ENCODE results near the gene CCDC57.
A peak's percentile ranks its signal among the peaks of the same experiment; 100 is the strongest.

Gene CCDC57

GRCh38 chr17:82118815-82119380 is 93.7 kb downstream of the CCDC57 start:
- Histone ChIP-seq H3K4ac (ENCODE audit: low read depth in 1 of 2, low read length in 2 of 2) (no peak overlapping the region), H3K79me1 (replicated peaks; ENCODE audit: low read length, poor library complexity, severe bottlenecking) (peaks cover 5% of the 10 kb centered on the region), H3K4me1 (ENCODE audit: control insufficient read depth, insufficient read depth, low read depth, low read length) (peaks cover 3% of the 10 kb centered on the region), H3K9me3 (ENCODE audit: control insufficient read depth, low read length) (no peaks in the 10 kb centered on the region), H3K14ac (ENCODE audit: low read length in 2 of 2) (no peak overlapping the region), H2BK120ac (ENCODE audit: low read depth, low read length) (no peak overlapping the region), H3K27me3 (ENCODE audit: control insufficient read depth in 1 of 2, insufficient read depth in 1 of 2, low read length in 2 of 2) (no peaks in the 10 kb centered on the region), H3K18ac (ENCODE audit: low read depth in 1 of 2, low read length in 2 of 2) (no peak overlapping the region), H2AK5ac (ENCODE audit: low read length, severe bottlenecking) (no peak overlapping the region), H3K27ac (ENCODE audit: low read length, poor library complexity, severe bottlenecking) (no peak overlapping the region), H3K23ac (ENCODE audit: low read length in 2 of 2) (no peak overlapping the region), H3K4me3 (ENCODE audit: insufficient read depth in 1 of 2, low read depth in 1 of 2, low read length in 2 of 2) (no peak overlapping the region), H2AFZ (ENCODE audit: low read depth, low read length) (no peak overlapping the region), H4K8ac (ENCODE audit: low read length) (peak overlapping the region; percentile 4), H3K9ac (ENCODE audit: low read length) (no peak overlapping the region), H2BK12ac (ENCODE audit: low read length in 2 of 2) (no peak overlapping the region), H3K36me3 (ENCODE audit: control insufficient read depth in 1 of 2, insufficient read depth in 2 of 2, low read depth in 1 of 2, low read length in 2 of 2) (peaks cover 4 to 39% of the 10 kb centered on the region in 2 experiments), H2BK5ac (ENCODE audit: low read depth, low read length, poor library complexity, severe bottlenecking) (no peak overlapping the region), H3K4me2 (ENCODE audit: low read length, poor library complexity, severe bottlenecking) (no peak overlapping the region), H4K91ac (ENCODE audit: low read length) (no peak overlapping the region), H2BK15ac (ENCODE audit: low read depth, poor library complexity, severe bottlenecking) (no peak overlapping the region)
- WGBS = 57% methylated on average over 7 of the region's 12 CpGs
- no peak for DNase-seq

GRCh38 chr17:82118168-82118814 is 94.4 kb downstream of the CCDC57 start:
- no peak overlapping the region for H2BK5ac ChIP-seq (ENCODE audit: low read depth, low read length, poor library complexity, severe bottlenecking)
- no peak overlapping the region for H3K14ac ChIP-seq (ENCODE audit: low read length in 2 of 2)
- H2AK5ac ChIP-seq (ENCODE audit: low read length, severe bottlenecking) = no peak overlapping the region
- no peaks in the 10 kb centered on the region for H3K9me3 ChIP-seq (ENCODE audit: control insufficient read depth, low read length)
- whole genome bisulfite sequencing = 96% methylated on average over 17 of the region's 18 CpGs
- H4K91ac ChIP-seq (ENCODE audit: low read length) = no peak overlapping the region
- no peak overlapping the region for H2AFZ ChIP-seq (ENCODE audit: low read depth, low read length)
- H3K9ac ChIP-seq (ENCODE audit: low read length) = no peak overlapping the region
- peaks cover 5% of the 10 kb centered on the region for H3K79me1 ChIP-seq (replicated peaks; ENCODE audit: low read length, poor library complexity, severe bottlenecking)
- H2BK12ac ChIP-seq (ENCODE audit: low read length in 2 of 2) = peak overlapping the region in 1 of 2 experiments; percentile 61
- H2BK15ac ChIP-seq (ENCODE audit: low read depth, poor library complexity, severe bottlenecking) = no peak overlapping the region
- no peak overlapping the region for H3K18ac ChIP-seq (ENCODE audit: low read depth in 1 of 2, low read length in 2 of 2)
- H3K36me3 ChIP-seq (ENCODE audit: control insufficient read depth in 1 of 2, insufficient read depth in 2 of 2, low read depth in 1 of 2, low read length in 2 of 2) = peaks cover 9 to 45% of the 10 kb centered on the region in 2 experiments
- H3K4me1 ChIP-seq (ENCODE audit: control insufficient read depth, insufficient read depth, low read depth, low read length) = peaks cover 3% of the 10 kb centered on the region
- H3K4ac ChIP-seq (ENCODE audit: low read depth in 1 of 2, low read length in 2 of 2) = peak overlapping the region in 1 of 2 experiments; percentile 35
- DNase-seq = no peak
- no peak overlapping the region for H3K4me2 ChIP-seq (ENCODE audit: low read length, poor library complexity, severe bottlenecking)
- H3K27ac ChIP-seq (ENCODE audit: low read length, poor library complexity, severe bottlenecking) = no peak overlapping the region
- no peak overlapping the region for H3K23ac ChIP-seq (ENCODE audit: low read length in 2 of 2)
- H3K4me3 ChIP-seq (ENCODE audit: insufficient read depth in 1 of 2, low read depth in 1 of 2, low read length in 2 of 2) = no peak overlapping the region
- H2BK120ac ChIP-seq (ENCODE audit: low read depth, low read length) = no peak overlapping the region
- no peaks in the 10 kb centered on the region for H3K27me3 ChIP-seq (ENCODE audit: control insufficient read depth in 1 of 2, insufficient read depth in 1 of 2, low read length in 2 of 2)
- no peak overlapping the region for H4K8ac ChIP-seq (ENCODE audit: low read length)

- no peak overlapping the region for H3K27ac ChIP-seq (ENCODE audit: low read length, poor library complexity, severe bottlenecking)
- no peak overlapping the region for H4K8ac ChIP-seq (ENCODE audit: low read length)
- H3K4me1 ChIP-seq (ENCODE audit: control insufficient read depth, insufficient read depth, low read depth, low read length) = peaks cover 3% of the 10 kb centered on the region
- no peak overlapping the region for H3K18ac ChIP-seq (ENCODE audit: low read depth in 1 of 2, low read length in 2 of 2)
- H3K9ac ChIP-seq (ENCODE audit: low read length) = no peak overlapping the region
- no peak overlapping the region for H2BK5ac ChIP-seq (ENCODE audit: low read depth, low read length, poor library complexity, severe bottlenecking)
- H3K4ac ChIP-seq (ENCODE audit: low read depth in 1 of 2, low read length in 2 of 2) = no peak overlapping the region
- no peak overlapping the region for H4K91ac ChIP-seq (ENCODE audit: low read length)
- H2BK120ac ChIP-seq (ENCODE audit: low read depth, low read length) = no peak overlapping the region
- WGBS = 86% methylated on average over 17 of the region's 22 CpGs
- DNase-seq = no peak
- no peak overlapping the region for H2BK15ac ChIP-seq (ENCODE audit: low read depth, poor library complexity, severe bottlenecking)
- H2BK12ac ChIP-seq (ENCODE audit: low read length in 2 of 2) = no peak overlapping the region
- peaks cover 5% of the 10 kb centered on the region for H3K79me1 ChIP-seq (replicated peaks; ENCODE audit: low read length, poor library complexity, severe bottlenecking)
- no peak overlapping the region for H2AFZ ChIP-seq (ENCODE audit: low read depth, low read length)
- H3K27me3 ChIP-seq (ENCODE audit: control insufficient read depth in 1 of 2, insufficient read depth in 1 of 2, low read length in 2 of 2) = no peaks in the 10 kb centered on the region
- no peak overlapping the region for H2AK5ac ChIP-seq (ENCODE audit: low read length, severe bottlenecking)
- H3K4me3 ChIP-seq (ENCODE audit: insufficient read depth in 1 of 2, low read depth in 1 of 2, low read length in 2 of 2) = no peak overlapping the region
- H3K9me3 ChIP-seq (ENCODE audit: control insufficient read depth, low read length) = no peaks in the 10 kb centered on the region
- H3K36me3 ChIP-seq (ENCODE audit: control insufficient read depth in 1 of 2, insufficient read depth in 2 of 2, low read depth in 1 of 2, low read length in 2 of 2) = peaks cover 17 to 50% of the 10 kb centered on the region in 2 experiments
- H3K23ac ChIP-seq (ENCODE audit: low read length in 2 of 2) = no peak overlapping the region
- H3K4me2 ChIP-seq (ENCODE audit: low read length, poor library complexity, severe bottlenecking) = no peak overlapping the region
- H3K14ac ChIP-seq (ENCODE audit: low read length in 2 of 2) = no peak overlapping the region
Measured at GRCh38 chr17:82117139-82118090, 95.2 kb downstream of the CCDC57 start.

- peak overlapping the region in 1 of 2 experiments; percentile 32 for H3K23ac ChIP-seq (ENCODE audit: low read length in 2 of 2)
- H3K4me3 ChIP-seq (ENCODE audit: insufficient read depth in 1 of 2, low read depth in 1 of 2, low read length in 2 of 2) = no peak overlapping the region
- no peak overlapping the region for H3K9ac ChIP-seq (ENCODE audit: low read length)
- H2BK5ac ChIP-seq (ENCODE audit: low read depth, low read length, poor library complexity, severe bottlenecking) = no peak overlapping the region
- H2AK5ac ChIP-seq (ENCODE audit: low read length, severe bottlenecking) = no peak overlapping the region
- H3K27ac ChIP-seq (ENCODE audit: low read length, poor library complexity, severe bottlenecking) = no peak overlapping the region
- H3K4ac ChIP-seq (ENCODE audit: low read depth in 1 of 2, low read length in 2 of 2) = peak overlapping the region in 1 of 2 experiments; percentile 41
- H2BK120ac ChIP-seq (ENCODE audit: low read depth, low read length) = no peak overlapping the region
- H3K14ac ChIP-seq (ENCODE audit: low read length in 2 of 2) = no peak overlapping the region
- H3K9me3 ChIP-seq (ENCODE audit: control insufficient read depth, low read length) = no peaks in the 10 kb centered on the region
- WGBS = 64% methylated on average over 6 of the region's 6 CpGs
- peaks cover 3% of the 10 kb centered on the region for H3K4me1 ChIP-seq (ENCODE audit: control insufficient read depth, insufficient read depth, low read depth, low read length)
- no peak overlapping the region for H2AFZ ChIP-seq (ENCODE audit: low read depth, low read length)
- H2BK12ac ChIP-seq (ENCODE audit: low read length in 2 of 2) = no peak overlapping the region
- peaks cover 5% of the 10 kb centered on the region for H3K79me1 ChIP-seq (replicated peaks; ENCODE audit: low read length, poor library complexity, severe bottlenecking)
- no peaks in the 10 kb centered on the region for H3K27me3 ChIP-seq (ENCODE audit: control insufficient read depth in 1 of 2, insufficient read depth in 1 of 2, low read length in 2 of 2)
- H3K36me3 ChIP-seq (ENCODE audit: control insufficient read depth in 1 of 2, insufficient read depth in 2 of 2, low read depth in 1 of 2, low read length in 2 of 2) = peaks cover 28 to 43% of the 10 kb centered on the region in 2 experiments
- H3K4me2 ChIP-seq (ENCODE audit: low read length, poor library complexity, severe bottlenecking) = no peak overlapping the region
- no peak overlapping the region for H3K18ac ChIP-seq (ENCODE audit: low read depth in 1 of 2, low read length in 2 of 2)
- no peak for DNase-seq
- H2BK15ac ChIP-seq (ENCODE audit: low read depth, poor library complexity, severe bottlenecking) = no peak overlapping the region
- peak overlapping the region; percentile 18 for H4K91ac ChIP-seq (ENCODE audit: low read length)
- H4K8ac ChIP-seq (ENCODE audit: low read length) = no peak overlapping the region
Measured at GRCh38 chr17:82116246-82116645, 96.4 kb downstream of the CCDC57 start.
